Keratinocyte (primary cell): Measurements from ENCODE around the gene EIF3F.

Source experiments
- CTCF ChIP-seq, 3 experiments: IDR thresholded peaks in 1 of 3; conservative IDR thresholded peaks in 1 of 3; optimal IDR thresholded peaks in 1 of 3; 2 replicates in 2 of 3; 3 replicates in 1 of 3; pipeline versions ENCODE3 to v1.5.1; 2011; ENCODE audit warnings: low read length in 3 of 3, mild to moderate bottlenecking in 3 of 3, moderate library complexity in 2 of 3, control low read depth in 1 of 3, inconsistent platforms in 1 of 3; ENCODE audit not compliant: insufficient read depth in 2 of 3; ENCODE audit errors: extremely low read depth in 1 of 3
- EZH2 ChIP-seq: IDR thresholded peaks from one replicate; pipeline ENCODE4 v1.6.1; 2012; ENCODE audit warnings: inconsistent platforms, mild to moderate bottlenecking, low read length, moderate library complexity

GRCh38 chr11:8023831-8024555 is 36.9 kb downstream of the EIF3F start:
- TF ChIP-seq CTCF (optimal IDR thresholded peaks at IDR 0.05 in 1 of 3, IDR thresholded peaks at IDR 0.05 in 1 of 3, conservative IDR thresholded peaks at IDR 0.05 in 1 of 3; ENCODE audit: extremely low read depth in 1 of 3, insufficient read depth in 2 of 3, low read length in 3 of 3), result no peak
- no peak for TF ChIP-seq EZH2
